Ovary (tissue), 3 donors: Measurements from ENCODE around the gene DNTT.

Experiments used
- EP300 ChIP-seq: sonication (generic); formaldehyde crosslinking; IDR thresholded peaks from one replicate; pipeline ENCODE4 v1.6.1; 2017; ENCODE audit warnings: antibody characterized with exemption
- POLR2A ChIP-seq: fragments of 450-650 bp; IDR thresholded peaks from one replicate; pipeline ENCODE4 v1.6.1; 2017; ENCODE audit warnings: antibody characterized with exemption, mild to moderate bottlenecking, moderate library complexity
- TF ChIP-seq, protein P1 (sequence below), 3 donors: fragments of 450-650 bp in 2 of 3; fragments of 200-600 bp in 1 of 3; IDR thresholded peaks; one replicate each; pipeline versions ENCODE4 v1.5.1 to v1.8.0; 2016 to 2022; ENCODE audit warnings: antibody characterized with exemption in 3 of 3, mild to moderate bottlenecking in 1 of 3
- donor health status: DM: no; HTN: no; CAD: no.

DNA sequence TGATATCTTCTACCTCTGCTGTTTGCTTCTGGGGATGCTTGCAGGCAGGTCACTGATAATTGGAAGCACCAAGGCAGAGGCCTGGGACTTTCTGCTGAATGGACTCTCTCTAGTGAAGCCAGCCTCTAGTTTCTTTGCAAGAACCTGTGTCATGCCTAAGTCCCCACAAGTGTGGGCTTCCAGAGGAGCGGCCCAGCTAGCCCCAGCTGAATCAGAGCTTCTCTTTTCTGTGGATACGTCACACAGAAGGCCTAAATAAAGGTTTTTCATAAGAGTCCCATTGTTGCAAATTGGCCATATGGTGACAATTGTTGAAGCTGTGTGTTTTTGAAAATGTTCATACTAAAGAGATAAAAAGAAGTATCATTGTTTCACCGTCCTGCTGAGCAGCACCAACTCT, 61.3 kb downstream of the DNTT start:
- TF ChIP-seq POLR2A: no peak
- TF ChIP-seq, protein P1, sequence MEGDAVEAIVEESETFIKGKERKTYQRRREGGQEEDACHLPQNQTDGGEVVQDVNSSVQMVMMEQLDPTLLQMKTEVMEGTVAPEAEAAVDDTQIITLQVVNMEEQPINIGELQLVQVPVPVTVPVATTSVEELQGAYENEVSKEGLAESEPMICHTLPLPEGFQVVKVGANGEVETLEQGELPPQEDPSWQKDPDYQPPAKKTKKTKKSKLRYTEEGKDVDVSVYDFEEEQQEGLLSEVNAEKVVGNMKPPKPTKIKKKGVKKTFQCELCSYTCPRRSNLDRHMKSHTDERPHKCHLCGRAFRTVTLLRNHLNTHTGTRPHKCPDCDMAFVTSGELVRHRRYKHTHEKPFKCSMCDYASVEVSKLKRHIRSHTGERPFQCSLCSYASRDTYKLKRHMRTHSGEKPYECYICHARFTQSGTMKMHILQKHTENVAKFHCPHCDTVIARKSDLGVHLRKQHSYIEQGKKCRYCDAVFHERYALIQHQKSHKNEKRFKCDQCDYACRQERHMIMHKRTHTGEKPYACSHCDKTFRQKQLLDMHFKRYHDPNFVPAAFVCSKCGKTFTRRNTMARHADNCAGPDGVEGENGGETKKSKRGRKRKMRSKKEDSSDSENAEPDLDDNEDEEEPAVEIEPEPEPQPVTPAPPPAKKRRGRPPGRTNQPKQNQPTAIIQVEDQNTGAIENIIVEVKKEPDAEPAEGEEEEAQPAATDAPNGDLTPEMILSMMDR (IDR thresholded peaks at IDR 0.05): no peak
- TF ChIP-seq EP300: no peak
